Naive thymus-derived CD8-positive, alpha-beta T cell (primary cell): Measurements from ENCODE around the gene ADAP1. TPM values are rescaled to one million over a fixed set of nuclear protein-coding genes. Genes with fewer than 3 reads are reported as not detected.
"Not testable (repeated sequence)": the region's sequence is repeated elsewhere in the genome, so short reads cannot be mapped to it uniquely, and the experiment has no call there.

ENCODE experiments used
- ATAC-seq, 2 donors: fragments of 150-1000 bp; cut with Tn5 transposase in 1 of 2; sonication (Bioruptor Pico), chemical (Tn5 transposase) in 1 of 2; 1 replicate in 1 of 2; 2 replicates in 1 of 2; pipeline ENCODE4 v1.10.0; 2021; ENCODE audit warnings: mild to moderate bottlenecking in 2 of 2, moderate library complexity in 2 of 2
- POLR2A ChIA-PET: fragments of 350-600 bp; sonication (Branson Sonifier 250); formaldehyde crosslinking; loops from one replicate; lab custom pipeline; 2021; ENCODE audit warnings: antibody characterized with exemption; lab: Charles Lee
- DNase-seq, 10 donors: peaks; one replicate each; pipeline versions ENCODE4 v3.0.0 to v3.0.0-alpha.2; 2020 to 2022
- H3K27ac Mint-ChIP-seq, 10 donors: one replicate each; pipeline ENCODE4 v1.8.0; 2020 to 2022; ENCODE audit warnings: mild to moderate bottlenecking in 10 of 10, mixed read lengths in 10 of 10, moderate library complexity in 4 of 10, inconsistent platforms in 1 of 10
- H3K27me3 Mint-ChIP-seq, 5 donors: one replicate each; pipeline ENCODE4 v1.8.0; 2021 to 2022; ENCODE audit warnings: mixed read lengths in 5 of 5
- H3K36me3 Mint-ChIP-seq, 3 donors: one replicate each; pipeline ENCODE4 v1.8.0; 2020 to 2022; ENCODE audit warnings: mixed read lengths in 3 of 3, mild to moderate bottlenecking in 2 of 3, inconsistent platforms in 1 of 3
- H3K4me1 Mint-ChIP-seq, 4 donors: one replicate each; pipeline ENCODE4 v1.8.0; 2021 to 2022; ENCODE audit warnings: mixed read lengths in 4 of 4
- H3K4me3 Mint-ChIP-seq, 10 donors: one replicate each; pipeline ENCODE4 v1.8.0; 2020 to 2022; ENCODE audit warnings: mild to moderate bottlenecking in 10 of 10, mixed read lengths in 10 of 10, moderate library complexity in 6 of 10, inconsistent platforms in 1 of 10
- H3K9me3 Mint-ChIP-seq, 9 donors: one replicate each; pipeline ENCODE4 v1.8.0; 2020 to 2022; ENCODE audit warnings: mixed read lengths in 9 of 9, mild to moderate bottlenecking in 3 of 9, inconsistent platforms in 1 of 9, moderate library complexity in 1 of 9
- polyA plus RNA-seq, 3 donors: library from polyadenylated mRNA; unstranded; fragments of 300-500 nt; fragmentation: Illumina TruSeq; gene quantifications; one replicate each; pipeline ENCODE4 v1.2.3, GENCODE V29; 2021
- total RNA-seq, 8 experiments: library from RNA in 2 of 8; stranded (reverse) in 2 of 8; gene quantifications; one replicate each; pipeline ENCODE4 v1.2.3 and lab custom pipeline; 2021 to 2026

The ADAP1 gene, protein sequence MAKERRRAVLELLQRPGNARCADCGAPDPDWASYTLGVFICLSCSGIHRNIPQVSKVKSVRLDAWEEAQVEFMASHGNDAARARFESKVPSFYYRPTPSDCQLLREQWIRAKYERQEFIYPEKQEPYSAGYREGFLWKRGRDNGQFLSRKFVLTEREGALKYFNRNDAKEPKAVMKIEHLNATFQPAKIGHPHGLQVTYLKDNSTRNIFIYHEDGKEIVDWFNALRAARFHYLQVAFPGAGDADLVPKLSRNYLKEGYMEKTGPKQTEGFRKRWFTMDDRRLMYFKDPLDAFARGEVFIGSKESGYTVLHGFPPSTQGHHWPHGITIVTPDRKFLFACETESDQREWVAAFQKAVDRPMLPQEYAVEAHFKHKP
- 10 to 100 TPM; 12.4 to 14.5 TPM for total RNA-seq
- polyA plus RNA-seq: 10 to 100 TPM in 1 of 3 donors, 1 to 10 TPM in 2; 7.6 to 18.4 (median 8.2) TPM
- total RNA-seq (lab: John Stamatoyannopoulos, UW): 2.5 to 25.9 (median 8.9) reads per million in 6 experiments

DNA sequence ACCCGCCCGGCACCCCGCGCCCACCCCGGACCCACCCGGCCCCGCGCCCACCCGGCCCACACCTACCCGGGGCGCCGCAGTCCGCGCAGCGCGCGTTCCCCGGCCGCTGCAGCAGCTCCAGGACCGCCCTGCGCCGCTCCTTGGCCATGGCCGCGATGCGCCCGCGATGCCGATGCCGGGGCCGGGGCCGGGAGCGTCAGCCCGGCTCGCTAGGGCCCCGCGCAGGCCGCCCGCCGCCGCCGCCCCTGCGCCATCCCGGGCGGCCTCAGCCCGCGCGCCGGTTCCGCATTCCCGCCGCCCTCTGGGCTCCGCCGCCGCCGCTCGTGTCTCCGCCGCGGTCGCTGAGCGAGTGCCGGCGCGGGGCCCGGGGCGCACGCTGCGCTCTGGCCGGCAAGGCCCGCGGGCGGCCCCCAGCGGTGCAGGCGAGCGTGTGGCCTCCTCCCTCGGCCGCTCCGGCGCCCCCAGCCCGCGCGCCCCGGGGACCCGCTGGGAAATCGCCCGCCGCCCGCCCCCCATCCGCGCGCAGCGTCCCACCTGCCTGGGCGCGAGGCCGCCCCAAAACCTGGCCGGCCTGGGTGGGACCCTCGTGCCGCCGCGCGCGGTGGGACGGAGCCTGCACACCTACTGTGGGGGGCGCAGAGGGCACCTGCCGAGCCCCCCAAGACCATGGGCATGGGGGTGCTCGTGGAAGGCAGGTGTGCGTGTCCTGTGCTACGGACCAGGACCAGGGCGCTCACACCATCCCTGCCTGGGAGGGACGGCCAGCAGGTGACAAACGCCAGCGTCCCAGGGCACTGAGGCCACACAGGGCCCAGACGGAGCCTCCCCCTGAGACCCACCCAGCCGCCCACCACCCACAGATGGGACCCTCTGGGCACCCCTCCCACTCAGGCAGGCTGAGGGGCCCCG is at the start of gene ADAP1:
TSS of gene ADAP1 (minus strand) at position 351 of the 909 bp plus-strand sequence. CDS start at position 148, 203 bp downstream.
- Mint-ChIP-seq H3K9me3 (no peaks in the 10 kb centered on the region), H3K27ac (peak within 1 kb of the TSS in 3 of 10 donors; percentile 57 to 74 (median 57)), H3K36me3 (no peaks in the 10 kb centered on the region), H3K4me3 (peak within 1 kb of the TSS; percentile 67 to 80 (median 75)), H3K4me1 (peaks cover 0 to 14% (median 5%) of the 10 kb centered on the region in 4 donors), H3K27me3 (peaks cover 0 to 2% (median 0%) of the 10 kb centered on the region in 5 donors)
- DNase-seq (peak; percentile 25 to 72 (median 50)), ATAC-seq (peak; percentile 83 to 91)
- POLR2A ChIA-PET: interaction anchor here (0.6 to 2.4 kb wide), 5 partner anchors 21 to 78 kb away, joined by 3 to 11 read pairs (median 5); partner anchors contain the start of genes COX19 and GET4

DNA sequence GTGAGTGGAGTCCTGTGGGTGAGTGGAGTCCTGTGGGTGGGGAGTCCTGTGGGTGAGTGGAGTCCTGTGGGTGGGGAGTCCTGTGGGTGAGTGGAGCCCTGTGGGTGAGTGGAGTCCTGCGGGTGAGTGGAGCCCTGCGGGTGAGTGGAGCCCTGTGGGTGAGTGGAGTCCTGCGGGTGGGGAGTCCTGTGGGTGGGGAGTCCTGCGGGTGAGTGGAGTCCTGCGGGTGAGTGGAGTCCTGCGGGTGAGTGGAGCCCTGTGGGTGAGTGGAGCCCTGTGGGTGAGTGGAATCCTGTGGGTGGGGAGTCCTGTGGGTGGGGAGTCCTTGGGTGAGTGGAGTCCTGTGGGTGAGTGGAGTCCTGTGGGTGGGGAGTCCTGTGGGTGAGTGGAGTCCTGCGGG is 48.0 kb upstream of the ADAP1 start:
- ATAC-seq, H3K36me3 Mint-ChIP-seq, H3K9me3 Mint-ChIP-seq, H3K27ac Mint-ChIP-seq, H3K4me1 Mint-ChIP-seq, POLR2A ChIA-PET, H3K27me3 Mint-ChIP-seq, H3K4me3 Mint-ChIP-seq, DNase-seq: not testable (repeated sequence)

DNA sequence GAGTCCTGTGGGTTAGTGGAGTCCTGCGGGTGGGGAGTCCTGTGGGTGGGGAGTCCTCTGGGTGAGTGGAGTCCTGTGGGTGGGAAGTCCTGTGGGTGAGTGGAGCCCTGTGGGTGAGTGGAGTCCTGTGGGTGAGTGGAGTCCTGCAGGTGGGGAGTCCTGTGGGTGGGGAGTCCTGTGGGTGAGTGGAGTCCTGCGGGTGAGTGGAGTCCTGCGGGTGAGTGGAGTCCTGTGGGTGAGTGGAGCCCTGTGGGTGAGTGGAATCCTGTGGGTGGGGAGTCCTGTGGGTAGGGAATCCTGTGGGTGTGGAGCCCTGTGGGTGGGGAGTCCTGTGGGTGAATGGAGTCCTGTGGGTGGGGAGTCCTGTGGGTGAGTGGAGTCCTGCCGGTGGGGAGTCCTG is 47.5 kb upstream of the ADAP1 start:
- H3K27ac Mint-ChIP-seq, DNase-seq, H3K9me3 Mint-ChIP-seq, H3K27me3 Mint-ChIP-seq, ATAC-seq, H3K4me1 Mint-ChIP-seq, H3K4me3 Mint-ChIP-seq, POLR2A ChIA-PET: not testable (repeated sequence)
- H3K36me3 Mint-ChIP-seq: peaks cover 0 to 10% (median 0%) of the 10 kb centered on the region in 3 donors

DNA sequence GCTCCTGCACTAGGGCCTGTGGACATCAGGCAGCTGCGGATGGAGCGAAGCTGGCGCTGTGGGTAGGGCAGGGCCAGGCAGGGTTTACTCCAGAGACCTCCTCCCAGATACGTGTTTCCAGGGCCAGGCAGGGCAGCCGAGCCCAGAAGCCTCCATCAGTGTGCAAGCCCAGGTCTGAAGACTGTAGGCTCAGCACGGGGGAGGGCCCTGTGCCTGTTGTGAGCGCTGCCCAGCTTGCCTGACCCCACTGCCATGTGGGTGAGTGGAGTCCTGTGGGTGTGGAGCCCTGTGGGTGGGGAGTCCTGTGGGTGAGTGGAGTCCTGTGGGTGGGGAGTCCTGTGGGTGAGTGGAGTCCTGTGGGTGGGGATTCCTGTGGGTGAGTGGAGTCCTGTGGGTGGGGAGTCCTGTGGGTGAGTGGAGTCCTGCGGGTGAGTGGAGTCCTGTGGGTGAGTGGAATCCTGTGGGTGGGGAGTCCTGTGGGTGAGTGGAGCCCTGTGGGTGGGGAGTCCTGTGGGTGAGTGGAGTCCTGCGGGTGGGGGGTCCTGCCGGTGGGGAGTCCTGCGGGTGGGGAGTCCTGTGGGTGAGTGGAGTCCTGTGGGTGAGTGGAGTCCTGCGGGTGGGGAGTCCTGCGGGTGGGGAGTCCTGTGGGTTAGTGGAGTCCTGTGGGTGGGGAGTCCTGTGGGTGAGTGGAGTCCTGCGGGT is 46.7 kb upstream of the ADAP1 start:
- H3K27me3 Mint-ChIP-seq, ATAC-seq, H3K4me1 Mint-ChIP-seq, H3K9me3 Mint-ChIP-seq, DNase-seq, H3K4me3 Mint-ChIP-seq, POLR2A ChIA-PET: not testable (repeated sequence)
- Mint-ChIP-seq H3K36me3 (peaks cover 0 to 12% (median 0%) of the 10 kb centered on the region in 3 donors), H3K27ac (peak overlapping the region in 1 of 10 donors; percentile 65)

DNA sequence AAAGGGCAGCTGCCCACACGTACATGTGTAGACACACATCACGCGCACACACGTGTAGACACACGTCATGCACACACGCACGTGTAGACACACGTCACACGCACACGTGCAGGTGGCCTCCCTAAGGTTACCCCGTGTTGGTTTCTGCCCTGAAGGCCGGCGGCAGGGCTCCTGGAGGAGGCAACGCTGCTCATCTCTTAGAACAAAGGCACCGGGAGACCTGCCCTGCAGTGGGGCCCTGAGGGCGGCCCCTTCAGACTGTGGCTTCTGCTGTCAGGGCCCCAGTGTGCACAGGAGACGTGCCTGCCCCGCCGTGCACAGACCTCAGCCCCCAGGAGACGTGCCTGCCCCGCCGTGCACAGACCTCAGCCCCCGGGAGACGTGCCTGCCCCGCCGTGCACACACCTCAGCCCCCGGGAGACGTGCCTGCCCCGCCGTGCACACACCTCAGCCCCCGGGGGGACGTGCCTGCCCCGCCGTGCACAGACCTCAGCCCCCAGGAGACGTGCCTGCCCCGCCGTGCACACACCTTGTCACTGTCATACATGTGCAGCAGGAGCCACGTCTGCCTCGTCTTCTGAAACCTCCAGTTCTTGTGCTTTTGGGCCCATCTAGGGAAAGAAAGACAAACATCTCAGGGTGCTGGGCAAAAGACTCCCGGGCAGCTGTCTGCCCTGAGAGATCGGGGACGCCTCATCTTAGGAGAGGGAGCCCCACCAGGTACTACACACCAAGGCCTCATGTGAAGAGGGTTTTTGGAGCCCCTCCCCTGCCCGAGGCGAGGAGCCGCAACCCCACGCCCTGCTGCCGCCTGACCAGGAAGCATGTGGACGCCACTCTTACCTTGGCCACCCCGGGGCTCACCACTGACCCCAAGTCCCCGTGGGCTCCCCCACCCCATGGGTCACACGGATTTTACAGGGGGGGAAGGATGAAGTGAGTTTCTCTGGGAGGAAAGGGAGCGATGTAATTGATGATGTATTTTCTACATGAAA is 45.8 kb upstream of the ADAP1 start:
- Mint-ChIP-seq H3K27ac (peak overlapping the region in 1 of 10 donors; percentile 65), H3K36me3 (peaks cover 0 to 7% (median 0%) of the 10 kb centered on the region in 3 donors), H3K27me3 (no peaks in the 10 kb centered on the region), H3K9me3 (peaks cover 0 to 1% (median 0%) of the 10 kb centered on the region in 9 donors), H3K4me1 (peaks cover 0 to 7% (median under 1%) of the 10 kb centered on the region in 4 donors), H3K4me3 (no peak overlapping the region)
- POLR2A ChIA-PET: no interaction called here
- DNase-seq: no peak
- ATAC-seq: no peak

DNA sequence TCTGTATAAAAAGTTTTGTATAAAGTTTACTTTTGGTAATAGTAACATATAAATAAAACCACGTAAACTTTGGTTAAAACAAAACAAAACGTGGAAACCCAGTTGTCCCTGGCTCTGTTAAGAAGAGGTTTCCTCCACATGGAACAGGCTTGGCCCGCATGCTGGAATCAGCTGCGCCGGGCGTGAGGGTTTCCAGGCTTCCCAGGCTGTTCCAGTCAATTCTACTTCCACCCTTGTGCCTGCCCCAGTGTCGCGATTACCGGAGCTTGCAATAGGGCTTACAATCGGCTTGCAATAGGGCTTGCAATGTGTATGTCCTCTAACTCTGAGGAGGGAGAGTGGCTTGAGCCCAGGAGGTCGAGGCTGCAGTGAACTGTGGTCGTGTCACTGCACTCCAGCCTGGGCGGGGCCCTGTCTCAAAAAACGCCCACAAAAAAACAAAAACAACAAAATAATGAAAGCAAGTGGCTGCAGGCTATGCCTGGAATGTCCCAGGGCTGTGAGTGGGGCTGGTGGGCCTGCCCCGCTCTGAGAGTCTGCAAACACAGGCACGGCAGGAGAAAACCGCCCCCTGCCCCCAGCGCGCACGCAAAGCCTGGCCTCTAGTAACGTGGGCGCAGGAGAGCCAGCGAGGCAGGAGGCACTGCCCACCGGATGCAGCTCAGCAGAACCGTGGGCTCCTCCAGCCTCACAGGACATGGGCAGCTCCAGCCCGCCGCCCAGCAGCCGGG is 44.8 kb upstream of the ADAP1 start:
- ATAC-seq: no peak
- POLR2A ChIA-PET: no interaction called here
- peak overlapping the region in 1 of 10 donors; percentile 17 for H3K27ac Mint-ChIP-seq
- H3K4me1 Mint-ChIP-seq: peaks cover 0 to 4% (median 1%) of the 10 kb centered on the region in 4 donors
- peaks cover 0 to 7% (median 0%) of the 10 kb centered on the region in 3 donors for H3K36me3 Mint-ChIP-seq
- H3K27me3 Mint-ChIP-seq: no peaks in the 10 kb centered on the region
- H3K4me3 Mint-ChIP-seq: no peak overlapping the region
- peaks cover 0 to 1% (median 0%) of the 10 kb centered on the region in 9 donors for H3K9me3 Mint-ChIP-seq
- DNase-seq: no peak

DNA sequence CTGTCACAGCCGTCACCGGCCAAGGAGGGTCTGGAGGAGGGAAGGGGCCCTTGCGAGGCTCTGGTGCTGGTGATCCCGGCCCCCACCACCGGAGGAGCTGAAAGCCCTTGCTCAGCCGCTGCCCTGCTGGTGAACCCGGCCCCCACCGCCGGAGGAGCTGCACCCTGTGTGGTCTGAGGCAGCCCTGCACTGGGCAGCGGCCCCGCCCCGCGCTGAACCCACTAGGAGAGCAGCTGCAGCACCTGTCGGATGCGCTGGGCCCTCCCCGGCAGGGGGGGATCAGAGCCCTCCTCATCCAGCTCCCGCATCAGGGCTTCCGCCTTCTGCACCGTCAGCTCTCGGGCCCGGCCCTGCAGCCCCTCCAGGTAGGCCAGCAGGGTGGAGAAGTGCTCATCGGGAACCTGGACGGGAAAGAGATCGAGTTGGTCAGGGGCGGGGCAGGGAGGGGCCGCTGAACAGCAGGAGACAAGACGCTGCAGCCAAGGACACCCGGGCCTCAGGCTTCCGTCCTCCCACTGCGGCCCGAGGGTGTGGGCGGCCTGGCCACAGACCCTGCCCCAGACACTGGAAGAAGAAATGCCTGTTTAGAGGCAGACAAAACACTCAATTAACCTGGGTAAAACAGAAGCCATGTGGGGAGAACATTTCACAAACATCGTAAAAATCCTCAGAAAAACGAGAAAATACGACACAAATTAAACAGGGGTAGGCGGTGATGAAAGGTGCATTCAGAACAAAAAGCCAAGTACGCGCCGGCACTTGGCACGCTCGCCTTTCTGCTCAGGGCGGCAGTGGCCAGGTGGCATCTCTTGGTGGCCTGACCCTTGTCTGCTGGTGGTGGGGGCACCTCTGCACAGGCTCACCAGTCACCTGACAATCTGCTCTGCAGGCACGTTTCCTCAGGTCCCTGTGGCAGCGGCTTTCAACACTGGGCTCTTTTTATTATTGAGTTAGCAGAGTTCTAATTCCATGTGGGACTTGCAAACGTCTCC is 43.2 kb upstream of the ADAP1 start:
- Mint-ChIP-seq H3K4me1 (peaks cover 5 to 8% (median 7%) of the 10 kb centered on the region in 4 donors), H3K27ac (no peak overlapping the region), H3K27me3 (no peaks in the 10 kb centered on the region), H3K9me3 (peaks cover 0 to 1% (median 0%) of the 10 kb centered on the region in 9 donors), H3K36me3 (peaks cover 0 to 7% (median 0%) of the 10 kb centered on the region in 3 donors), H3K4me3 (no peak overlapping the region)
- DNase-seq: no peak
- POLR2A ChIA-PET: interaction anchor here (0.6 kb wide), 1 partner anchor 135 kb away, joined by 12 read pairs; no protein-coding TSS in a partner anchor
- ATAC-seq: no peak

DNA sequence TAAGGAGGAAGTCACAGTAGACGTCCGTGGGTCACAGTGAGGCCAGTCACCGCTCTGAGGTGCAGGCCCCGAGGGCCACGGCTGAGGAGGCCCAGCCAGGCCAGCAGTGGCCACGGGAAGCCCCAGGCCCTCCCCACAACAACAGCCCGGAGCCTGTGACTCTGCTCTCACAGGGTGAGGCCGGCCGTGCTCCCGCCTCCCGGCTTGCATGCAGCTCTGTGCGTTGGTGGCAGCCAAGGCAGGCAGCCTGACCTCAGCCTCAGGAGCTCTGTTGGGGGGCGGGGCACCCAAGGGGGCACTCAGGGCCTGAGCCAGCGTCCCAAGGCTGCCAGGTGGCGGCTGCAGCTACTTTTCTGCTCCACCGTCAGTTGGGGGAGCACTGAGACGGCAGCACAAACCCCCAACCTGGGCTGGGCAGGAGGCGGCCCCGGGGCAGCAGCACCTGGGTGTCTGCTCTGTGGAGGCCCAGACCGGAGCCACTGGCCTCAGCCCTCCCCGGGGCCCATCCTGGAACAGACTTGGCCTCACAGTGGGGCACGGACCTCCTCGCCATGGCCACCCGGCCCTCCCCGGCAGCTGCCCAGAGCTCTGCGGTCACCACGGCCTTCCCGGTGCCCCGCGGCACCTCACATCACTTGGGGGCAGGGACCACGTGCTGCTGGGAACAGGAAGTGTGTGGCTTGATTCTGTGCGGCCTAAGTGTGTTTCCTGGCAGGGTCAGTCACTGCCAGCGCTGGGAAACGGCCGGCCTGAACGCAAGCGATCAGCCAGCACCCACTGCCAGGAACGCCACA is 41.8 kb upstream of the ADAP1 start:
- no peak for DNase-seq
- no peak overlapping the region for H3K27ac Mint-ChIP-seq
- H3K4me3 Mint-ChIP-seq: no peak overlapping the region
- no peaks in the 10 kb centered on the region for H3K27me3 Mint-ChIP-seq
- H3K4me1 Mint-ChIP-seq: peaks cover 5 to 8% (median 7%) of the 10 kb centered on the region in 4 donors
- POLR2A ChIA-PET: interaction anchor here (0.6 to 1.0 kb wide), 2 partner anchors 25 to 49 kb away, joined by 3 to 4 read pairs; no protein-coding TSS in a partner anchor
- ATAC-seq: no peak
- peaks cover 0 to 7% (median 0%) of the 10 kb centered on the region in 3 donors for H3K36me3 Mint-ChIP-seq
- peaks cover 0 to 1% (median 0%) of the 10 kb centered on the region in 9 donors for H3K9me3 Mint-ChIP-seq

DNA sequence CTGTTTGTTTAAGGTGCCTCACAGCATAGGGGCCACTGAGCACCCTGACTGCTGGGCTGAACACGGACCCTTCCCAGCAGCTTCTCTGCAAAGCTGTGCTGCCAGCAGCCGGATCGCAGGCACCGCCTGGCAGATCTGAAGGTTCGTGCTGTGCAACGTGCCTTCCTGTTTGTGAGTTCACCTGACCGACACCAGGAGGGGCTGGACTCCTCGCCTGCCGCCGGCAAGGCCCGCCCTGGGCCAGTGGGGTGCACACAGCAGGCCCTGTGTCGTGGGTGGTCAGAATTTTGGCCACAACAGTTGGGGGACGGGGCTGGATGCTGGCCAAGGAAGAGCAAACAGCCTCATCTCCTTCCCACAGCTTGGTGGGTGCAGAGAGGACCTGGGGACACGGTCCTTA is 41.1 kb upstream of the ADAP1 start:
- POLR2A ChIA-PET: interaction anchor here (1.0 to 3.8 kb wide), 2 partner anchors 19 to 49 kb away, joined by 4 to 21 read pairs; partner anchors contain the start of gene COX19

More for the DNA sequence above, 41.1 kb upstream of the ADAP1 start:
- peaks cover 0 to 7% (median 0%) of the 10 kb centered on the region in 3 donors for H3K36me3 Mint-ChIP-seq
- ATAC-seq: no peak
- H3K9me3 Mint-ChIP-seq: no peaks in the 10 kb centered on the region
- H3K4me3 Mint-ChIP-seq: no peak overlapping the region
- no peak for DNase-seq
- no peaks in the 10 kb centered on the region for H3K27me3 Mint-ChIP-seq
- no peak overlapping the region for H3K27ac Mint-ChIP-seq
- peaks cover 3 to 8% (median 6%) of the 10 kb centered on the region in 4 donors for H3K4me1 Mint-ChIP-seq
